Measurements from ENCODE around the gene MEG3.

The MEG3 gene

DNA sequence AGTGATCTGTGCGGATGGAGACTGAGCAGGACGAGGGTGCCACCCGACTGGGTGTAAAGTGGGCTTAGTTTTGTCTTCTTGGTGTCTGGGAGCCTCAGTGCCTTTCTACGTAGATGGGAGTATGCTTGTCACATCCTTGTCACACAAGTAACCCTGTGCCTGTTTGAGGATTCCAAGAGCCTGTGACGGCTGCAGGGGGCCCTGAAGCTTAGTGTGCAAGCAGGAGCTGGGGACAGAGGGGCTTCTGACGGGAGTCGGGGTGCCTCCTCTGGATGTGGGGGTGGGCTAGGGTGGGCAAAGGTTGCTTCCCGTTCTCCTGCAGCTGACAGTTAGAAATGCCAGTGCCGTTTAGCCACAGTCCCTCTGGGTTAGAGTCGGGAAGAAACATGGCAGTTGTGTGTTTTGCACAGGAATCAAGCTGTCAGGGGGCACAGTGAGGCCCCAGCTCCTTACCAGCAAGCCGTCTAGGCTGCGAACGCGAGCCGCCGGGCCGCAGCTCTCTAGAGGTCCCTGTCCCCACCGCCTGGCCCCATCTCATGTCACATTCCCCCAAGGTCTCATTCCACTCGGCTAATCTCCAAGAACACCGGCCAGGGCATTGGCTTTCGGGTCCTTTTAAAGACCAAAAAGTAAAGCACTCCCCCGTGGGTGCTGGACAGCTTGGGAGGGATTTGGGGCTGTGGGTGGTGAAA, 70.6 kb downstream of the MEG3 start:
- DNase-seq (ENCODE audit: low read depth), result no peak

DNA sequence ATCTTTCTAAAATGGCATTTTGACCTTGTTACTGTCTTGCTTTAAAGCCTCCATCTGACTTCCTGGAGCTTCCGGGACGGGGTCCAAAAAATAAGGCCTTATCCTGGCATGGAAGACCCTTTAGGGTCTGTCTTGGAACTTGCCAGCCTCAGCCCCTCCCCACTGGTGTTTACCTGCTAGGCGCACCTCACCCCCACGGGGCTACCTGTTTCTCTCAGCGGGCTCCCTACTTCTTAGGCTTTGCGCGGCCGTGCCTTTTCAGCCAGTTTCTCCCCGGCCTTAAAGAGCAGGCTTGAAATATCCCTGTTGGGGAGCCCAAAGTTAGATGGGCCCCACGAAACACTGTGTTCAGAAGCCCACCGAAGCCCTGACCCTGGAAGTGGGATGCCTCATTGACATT, 72.5 kb downstream of the MEG3 start:
- DNase-seq (ENCODE audit: low read depth), result no peak

DNA sequence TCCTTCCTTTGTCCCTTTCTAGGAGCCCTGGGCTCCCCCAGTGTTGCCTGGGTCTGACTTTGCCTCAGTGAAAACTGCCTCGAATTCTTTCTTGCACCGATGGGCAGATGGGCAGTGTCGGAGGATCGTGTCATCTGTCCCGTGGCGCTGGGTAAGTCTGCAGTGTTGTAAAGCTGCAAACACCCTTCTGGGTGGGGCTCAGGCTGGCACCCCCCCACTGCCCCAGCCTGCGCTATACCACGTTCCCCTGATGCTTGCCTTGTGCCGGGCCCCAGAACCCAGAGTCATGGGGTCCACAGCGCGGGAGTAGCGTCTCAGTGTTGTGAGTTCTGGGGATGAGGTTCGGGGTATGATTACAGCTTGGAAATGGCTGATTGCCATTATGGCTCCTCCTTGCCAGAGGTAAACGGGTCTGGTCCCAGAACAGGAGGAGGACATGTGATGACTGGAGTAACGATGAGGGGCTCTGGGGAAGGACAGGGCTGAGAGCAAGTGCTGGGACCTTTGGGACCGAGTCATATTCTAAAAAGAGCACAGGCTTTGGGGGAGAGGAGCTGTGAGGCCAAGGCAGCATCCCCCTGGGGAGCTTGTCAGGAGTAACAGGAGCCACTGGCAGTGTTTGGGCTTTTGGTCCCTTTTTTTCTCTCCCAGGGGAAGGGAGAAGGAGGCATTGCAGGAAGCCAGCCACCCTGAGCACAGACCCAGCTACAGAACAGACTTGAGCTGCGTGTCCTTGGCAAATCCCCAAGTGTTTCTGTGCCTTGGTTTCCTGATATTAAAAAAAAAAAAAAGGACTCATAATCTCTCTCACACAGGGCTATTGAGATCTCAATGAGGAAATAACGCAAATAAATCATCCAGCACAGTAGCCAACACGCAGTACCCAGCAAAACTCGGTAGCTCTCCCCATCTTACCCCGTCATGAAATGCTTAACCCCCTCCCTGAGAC, 73.3 kb downstream of the MEG3 start:
- DNase-seq (ENCODE audit: low read depth), result no peak

DNA sequence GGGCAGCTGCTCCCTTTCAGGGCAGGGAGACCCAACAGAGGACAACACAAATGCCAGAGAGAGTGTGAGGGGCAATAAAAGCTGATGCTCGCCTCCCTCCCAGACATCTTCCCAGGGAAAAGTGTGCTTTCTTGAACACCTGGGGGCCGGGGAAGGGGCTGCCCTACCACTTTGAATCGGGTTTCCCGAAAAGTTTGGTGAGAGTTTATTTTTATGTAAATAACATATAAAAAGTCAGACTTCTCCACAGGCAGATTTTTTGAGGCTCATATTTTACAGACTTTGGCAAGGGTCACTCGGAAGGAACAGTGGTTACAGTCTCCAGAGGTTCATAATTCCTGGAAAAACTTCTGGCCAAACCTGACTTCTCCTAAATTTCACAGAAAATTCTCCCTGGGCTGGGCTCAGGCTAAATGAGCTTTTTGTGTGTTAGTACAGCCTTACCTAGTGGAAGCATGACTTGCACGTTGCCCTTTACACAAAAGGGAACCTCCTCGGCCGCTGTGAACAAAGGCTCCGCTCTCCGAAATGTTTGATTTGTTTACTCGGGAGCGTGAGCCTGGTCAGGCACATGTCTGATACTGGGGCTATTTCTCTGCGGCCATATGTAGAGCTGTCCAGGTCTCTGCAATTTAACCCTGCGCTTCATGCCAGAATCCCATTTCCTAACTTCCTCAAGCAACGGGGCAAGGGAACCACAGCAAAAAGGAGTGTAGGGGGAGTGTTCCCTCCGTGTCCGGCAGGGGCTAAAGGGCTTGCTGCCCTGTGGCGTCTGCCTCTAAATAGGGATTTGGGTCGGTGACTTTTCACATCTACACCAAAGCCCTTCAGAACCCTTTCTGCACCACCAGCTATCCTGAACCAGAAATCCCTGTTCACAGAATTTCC, 74.2 kb downstream of the MEG3 start:
- no peak for DNase-seq (ENCODE audit: low read depth)

DNA sequence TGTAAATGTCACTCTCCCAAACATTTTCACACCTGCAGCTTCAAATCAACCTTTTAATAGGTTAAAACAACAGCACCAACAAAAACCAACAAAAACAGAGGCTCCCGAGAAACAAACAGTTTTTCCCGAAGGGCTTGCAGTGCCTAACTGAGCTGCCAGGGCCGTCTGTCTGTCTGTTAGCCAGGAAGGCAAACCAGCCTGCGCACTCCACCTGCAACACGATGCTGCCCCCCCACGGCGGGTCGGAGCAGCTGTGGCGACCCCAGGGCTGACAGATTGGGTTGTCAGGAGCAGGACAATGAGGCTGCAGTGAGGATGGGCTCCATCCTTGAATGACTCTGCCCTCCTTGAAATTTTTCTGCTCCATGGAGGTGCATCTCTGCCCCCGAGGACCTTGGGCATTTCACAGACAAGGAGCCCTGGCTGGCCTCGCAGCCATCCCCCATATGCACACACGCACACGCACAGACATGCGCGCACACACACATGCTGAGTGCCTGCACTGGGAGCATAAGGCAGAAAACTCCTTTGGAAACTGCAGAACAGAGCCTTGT, 75.0 kb downstream of the MEG3 start:
- no peak for DNase-seq (ENCODE audit: low read depth)

DNA sequence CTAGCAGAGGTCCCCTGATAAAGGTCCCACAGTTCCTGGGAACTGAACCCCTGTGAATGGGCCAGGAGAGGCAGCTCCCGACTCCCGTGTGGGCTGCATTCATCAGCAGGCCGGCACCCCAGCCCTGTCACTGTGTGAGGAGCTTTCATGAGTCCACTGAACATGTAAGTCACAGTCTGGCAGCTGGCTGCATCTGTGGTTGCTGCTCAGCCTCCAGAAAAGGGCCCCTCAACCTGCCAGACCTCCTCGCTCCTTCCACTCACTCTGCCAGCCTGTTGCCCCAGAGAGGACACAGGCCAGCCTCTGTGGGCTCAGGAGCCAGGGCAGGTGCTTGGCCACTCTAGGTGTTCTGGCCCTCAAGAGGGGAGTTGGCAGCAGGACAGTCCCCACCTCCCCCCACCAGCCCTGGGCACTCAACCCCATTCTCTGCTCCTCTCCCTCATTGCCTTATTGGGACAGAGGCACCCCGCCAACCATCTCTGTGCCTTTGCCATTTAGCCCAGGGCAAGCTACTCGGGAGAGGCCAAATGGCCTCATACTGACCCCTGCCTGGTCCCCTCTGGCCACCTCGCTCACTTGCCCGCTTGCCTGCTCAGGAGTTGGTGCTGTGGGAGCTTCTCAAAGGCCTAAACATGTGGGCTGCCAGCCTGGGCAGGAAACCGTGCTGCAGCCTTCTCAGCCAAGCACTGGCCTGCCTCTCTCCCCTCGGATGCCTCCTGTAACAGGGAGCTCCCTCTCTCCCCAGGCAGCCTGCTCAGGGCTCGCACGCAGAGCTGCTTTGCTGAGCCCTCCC, 75.7 kb downstream of the MEG3 start:
- no peak for DNase-seq (ENCODE audit: low read depth)

DNA sequence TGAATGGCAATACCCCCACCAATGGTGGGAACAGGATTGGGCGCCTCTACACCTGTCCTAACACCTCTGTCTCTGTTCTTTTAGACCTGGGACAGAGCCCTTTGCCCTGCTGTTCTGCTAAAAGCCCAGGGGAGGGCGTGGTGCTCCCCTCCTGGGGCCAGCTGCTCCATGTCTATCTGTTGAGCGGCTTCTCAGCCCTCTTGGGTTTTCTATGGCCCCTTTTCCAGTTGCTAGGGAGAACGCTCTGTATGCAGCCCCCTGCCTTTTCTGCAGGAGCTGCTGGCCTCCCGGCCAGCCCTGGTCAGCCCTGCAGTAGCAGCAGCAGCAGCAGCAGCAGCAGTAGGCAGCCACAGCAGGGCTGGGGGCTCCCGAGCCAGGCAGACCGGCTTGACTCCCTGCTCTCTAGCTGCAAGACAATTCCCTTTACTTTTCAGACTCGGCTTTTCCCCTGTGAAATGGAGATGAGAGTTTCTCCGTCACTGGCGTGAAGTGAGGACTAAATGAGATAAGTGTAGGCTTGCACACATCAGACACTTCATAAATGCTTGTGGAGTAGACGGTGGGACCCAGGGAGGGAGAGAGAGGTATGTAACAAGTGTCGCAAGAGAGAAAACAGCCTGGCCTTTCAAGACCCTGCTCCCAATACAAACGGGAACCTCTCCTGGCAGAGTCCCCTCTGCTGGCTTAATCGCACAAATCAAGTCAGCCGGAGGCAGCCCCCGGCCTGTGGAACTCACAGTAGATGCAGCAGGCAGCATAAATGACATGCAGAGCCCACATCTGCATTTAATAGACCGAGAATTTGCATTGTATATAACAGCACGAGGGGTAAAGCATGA, 76.6 kb downstream of the MEG3 start:
- no peak for DNase-seq (ENCODE audit: low read depth)

DNA sequence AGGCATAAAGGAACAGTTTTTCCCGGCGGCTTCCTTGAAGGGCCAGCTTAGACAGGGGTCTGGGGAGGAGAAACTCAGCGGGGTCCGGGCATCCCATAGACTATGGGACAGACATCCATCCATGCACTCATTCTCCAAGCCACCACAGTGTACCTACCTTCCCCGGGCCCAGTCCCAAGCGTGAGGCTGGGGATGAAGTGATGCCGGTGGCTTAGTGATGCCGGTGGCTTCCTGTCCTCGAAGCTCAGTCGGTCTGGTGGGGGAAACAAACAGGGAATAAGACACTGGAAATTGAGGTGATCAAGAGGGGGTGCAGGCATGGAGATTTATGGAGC, 77.2 kb downstream of the MEG3 start:
- DNase-seq (ENCODE audit: low read depth), result no peak

DNA sequence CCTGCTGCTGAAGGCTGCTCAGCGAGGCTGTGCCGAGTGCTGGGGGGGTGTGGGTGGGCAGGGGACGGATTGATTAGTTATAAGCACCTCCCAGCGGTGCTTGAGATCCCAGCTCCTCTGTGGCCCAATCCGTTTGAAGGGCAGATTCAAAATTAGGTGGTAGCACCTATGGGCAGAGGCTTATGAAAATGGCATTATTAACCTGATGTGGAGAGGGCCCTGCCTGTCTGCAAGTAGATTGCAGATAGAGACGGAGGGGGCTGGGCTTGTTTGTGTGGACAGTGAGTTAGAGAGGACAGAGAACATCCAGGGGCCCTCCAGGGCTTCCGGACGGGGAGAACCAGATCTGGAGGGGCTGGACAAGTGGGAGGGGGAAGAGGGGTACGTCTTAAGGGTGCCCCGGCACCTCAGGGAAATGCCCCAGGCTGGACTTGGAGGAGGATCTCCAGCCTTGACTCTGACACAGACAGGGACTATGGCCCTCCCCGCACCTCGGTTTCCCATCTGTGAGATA, 77.8 kb downstream of the MEG3 start, which contains the start of gene RTL1:
TSS of gene RTL1 (minus strand) at position 51 of the 514 bp plus-strand sequence. CDS start 18,934 bp downstream, outside the sequence.
- no peak for DNase-seq (ENCODE audit: low read depth)

DNA sequence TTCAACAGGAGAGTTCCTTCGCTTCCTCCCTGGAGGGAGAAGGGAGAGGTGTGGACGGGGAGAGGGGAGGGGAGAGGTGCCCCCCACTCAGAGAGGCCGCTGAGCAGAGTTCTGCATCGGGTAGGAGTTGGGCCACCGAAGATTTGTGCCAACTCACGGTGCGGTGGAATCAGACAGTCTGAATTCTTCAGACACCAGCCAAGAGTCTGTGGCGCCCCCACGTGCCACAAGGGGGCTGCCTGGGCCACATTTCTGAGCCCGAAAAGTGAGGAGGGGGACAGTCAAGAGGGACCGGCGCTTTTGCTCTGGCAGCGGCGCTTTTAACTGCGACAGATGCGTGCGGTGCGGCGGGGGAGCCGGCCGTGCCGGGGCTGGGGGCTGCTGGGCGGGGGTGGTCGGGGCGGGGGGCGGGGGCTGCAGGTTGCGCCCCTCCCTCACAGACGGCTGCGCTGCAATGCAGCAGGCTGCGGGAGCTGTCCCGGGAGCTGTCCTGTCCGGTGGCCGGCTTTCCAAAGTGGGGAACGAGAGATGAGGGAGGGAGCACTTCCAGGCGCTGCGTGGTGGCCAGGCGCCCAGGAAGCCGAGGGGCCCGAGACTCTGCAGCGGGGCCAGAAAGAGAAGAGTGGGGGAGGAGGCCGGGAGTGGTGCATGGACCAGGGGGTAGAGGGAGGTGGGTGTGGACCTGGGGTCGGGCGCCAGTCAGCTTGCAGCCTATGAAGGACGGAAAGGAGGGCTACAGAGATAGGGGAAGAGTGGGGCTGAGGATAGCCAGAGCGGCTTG, 78.6 kb downstream of the MEG3 start:
- no peak for DNase-seq (ENCODE audit: low read depth)

DNA sequence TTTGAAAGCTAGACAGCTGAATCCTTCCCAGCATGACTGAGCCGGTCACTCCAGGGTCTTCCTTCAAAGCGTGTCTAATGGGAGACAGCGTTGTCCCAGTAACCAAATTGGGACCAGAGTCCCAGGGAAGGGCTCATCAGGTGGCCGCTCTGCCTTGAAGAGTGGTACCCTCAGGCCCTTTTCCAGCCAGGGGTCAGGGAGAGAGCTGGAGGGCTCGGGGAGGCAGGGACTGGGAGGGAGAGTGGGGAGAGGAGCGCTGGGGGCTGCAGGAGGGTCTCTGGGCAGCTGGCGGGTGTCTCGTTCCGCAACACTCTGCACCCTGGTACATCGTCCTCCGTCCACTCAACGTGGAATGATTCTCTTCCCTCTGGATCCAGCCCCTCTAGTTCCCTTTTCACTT, 79.2 kb downstream of the MEG3 start:
- DNase-seq (ENCODE audit: low read depth), result no peak

DNA sequence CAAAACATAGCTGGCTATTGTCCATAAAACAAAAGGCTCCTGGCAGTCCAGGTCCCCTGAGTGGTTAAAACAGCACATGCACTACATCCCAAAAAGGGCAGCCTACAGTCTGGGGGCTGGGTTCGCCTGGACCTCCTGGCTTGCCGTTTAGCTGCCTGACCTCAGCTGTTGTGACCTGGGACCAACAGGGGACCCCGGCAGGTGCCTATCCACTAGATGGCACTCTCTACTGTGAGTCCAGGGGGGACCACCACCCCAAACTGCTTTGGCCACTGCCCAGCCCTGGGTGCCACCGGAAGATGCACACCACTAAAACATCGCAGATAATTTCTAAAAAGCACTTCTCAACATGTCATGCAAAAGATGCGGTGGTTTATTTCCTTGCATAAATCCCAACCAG, 80.5 kb downstream of the MEG3 start:
- DNase-seq (ENCODE audit: low read depth), result no peak

DNA sequence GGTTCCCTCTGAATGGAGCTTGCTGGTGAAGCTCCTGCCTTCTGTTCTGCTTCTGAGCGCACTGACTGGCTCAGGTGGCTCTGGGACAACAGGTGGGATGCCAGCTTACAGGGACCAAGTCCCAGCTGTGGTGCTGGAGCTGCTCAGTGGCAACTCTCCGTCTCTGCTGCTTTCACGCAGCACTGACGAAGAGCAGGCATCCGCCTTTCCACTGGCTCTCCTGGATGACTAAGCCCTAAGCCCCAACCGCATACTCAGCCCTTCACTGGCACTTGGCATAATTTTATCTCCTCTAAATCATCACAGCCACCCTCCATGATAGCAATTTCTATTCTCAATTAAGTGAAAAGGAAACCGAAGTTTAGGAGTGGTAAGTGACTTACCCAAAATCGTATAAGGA, 81.3 kb downstream of the MEG3 start:
- DNase-seq (ENCODE audit: low read depth), result no peak

DNA sequence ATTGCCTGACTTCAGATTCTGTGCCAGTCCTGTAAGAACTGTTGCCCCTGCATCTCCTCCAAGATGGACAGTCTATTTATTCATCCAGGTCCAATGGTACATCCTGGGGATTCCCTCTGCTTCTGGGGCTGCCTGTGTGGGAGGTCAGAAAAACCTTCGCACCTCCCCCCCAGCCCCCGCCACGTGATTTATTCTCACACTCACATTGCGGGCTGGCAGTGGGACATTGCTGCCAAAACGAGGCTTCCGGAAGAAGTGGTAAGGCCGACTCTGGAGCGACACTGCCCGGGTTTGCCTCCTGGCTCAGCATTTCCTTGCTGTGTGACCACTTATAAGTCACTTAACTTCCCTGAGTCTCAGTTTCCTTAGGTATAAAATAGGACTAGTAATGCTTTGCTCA, 83.5 kb downstream of the MEG3 start:
- DNase-seq (ENCODE audit: low read depth), result no peak
